ENCODE measurements around the gene RRAGD.

RRAGD gene

GRCh38 chr6:89371849-89372505 lies 40.1 kb downstream of the RRAGD start:
- DNase-seq: peak; percentile 14

- DNase-seq: no peak
Observed at GRCh38 chr6:89368999-89369398, 43.1 kb downstream of the RRAGD start.

GRCh38 chr6:89368107-89368506 lies 44.0 kb downstream of the RRAGD start:
- DNase-seq: no peak

GRCh38 chr6:89364586-89364985 lies 47.5 kb downstream of the RRAGD start:
- no peak for DNase-seq

- no peak for DNase-seq
Observed at GRCh38 chr6:89361171-89361570, 50.9 kb downstream of the RRAGD start.

- no peak for DNase-seq
Observed at GRCh38 chr6:89360415-89360999, 51.6 kb downstream of the RRAGD start.

GRCh38 chr6:89359561-89359960 lies 52.5 kb downstream of the RRAGD start:
- DNase-seq: no peak

GRCh38 chr6:89357390-89357789 lies 54.7 kb downstream of the RRAGD start:
- no peak for DNase-seq

- DNase-seq: no peak
Observed at GRCh38 chr6:89356642-89357170, 55.4 kb downstream of the RRAGD start.

- DNase-seq: no peak
Observed at GRCh38 chr6:89355511-89356194, 56.4 kb downstream of the RRAGD start.

- DNase-seq: no peak
Observed at GRCh38 chr6:89353702-89354392, 58.2 kb downstream of the RRAGD start.

GRCh38 chr6:89353118-89353556 lies 58.9 kb downstream of the RRAGD start:
- no peak for DNase-seq

GRCh38 chr6:89352278-89353117 lies 59.6 kb downstream of the RRAGD start, which contains the start of gene UBE2J1:
Gene UBE2J1, minus strand, starts transcription at chr6:89352722. Its CDS starts 153 bp downstream, at chr6:89352569.
- DNase-seq: peak; percentile 45

GRCh38 chr6:89351671-89352277 lies 60.3 kb downstream of the RRAGD start:
- DNase-seq: peak; percentile 45

GRCh38 chr6:89350281-89350966 lies 61.6 kb downstream of the RRAGD start:
- DNase-seq: no peak

- DNase-seq: no peak
Observed at GRCh38 chr6:89348372-89348771, 63.7 kb downstream of the RRAGD start.

GRCh38 chr6:89347825-89348224 lies 64.2 kb downstream of the RRAGD start:
- no peak for DNase-seq

GRCh38 chr6:89346433-89346832 lies 65.6 kb downstream of the RRAGD start:
- DNase-seq: no peak

GRCh38 chr6:89339565-89339964 lies 72.5 kb downstream of the RRAGD start:
- DNase-seq: no peak

- no peak for DNase-seq
Observed at GRCh38 chr6:89335164-89335563, 76.9 kb downstream of the RRAGD start.

- no peak for DNase-seq
Observed at GRCh38 chr6:89330910-89331309, 81.2 kb downstream of the RRAGD start.
